ENCODE results near the gene ENAH. TPM values are rescaled to one million over a fixed set of nuclear protein-coding genes. Genes with fewer than 3 reads are reported as not detected.

ENAH gene
- total and polyA plus RNA-seq, 12 donors, result 12.4 to 201 (median 99.8) TPM

DNA sequence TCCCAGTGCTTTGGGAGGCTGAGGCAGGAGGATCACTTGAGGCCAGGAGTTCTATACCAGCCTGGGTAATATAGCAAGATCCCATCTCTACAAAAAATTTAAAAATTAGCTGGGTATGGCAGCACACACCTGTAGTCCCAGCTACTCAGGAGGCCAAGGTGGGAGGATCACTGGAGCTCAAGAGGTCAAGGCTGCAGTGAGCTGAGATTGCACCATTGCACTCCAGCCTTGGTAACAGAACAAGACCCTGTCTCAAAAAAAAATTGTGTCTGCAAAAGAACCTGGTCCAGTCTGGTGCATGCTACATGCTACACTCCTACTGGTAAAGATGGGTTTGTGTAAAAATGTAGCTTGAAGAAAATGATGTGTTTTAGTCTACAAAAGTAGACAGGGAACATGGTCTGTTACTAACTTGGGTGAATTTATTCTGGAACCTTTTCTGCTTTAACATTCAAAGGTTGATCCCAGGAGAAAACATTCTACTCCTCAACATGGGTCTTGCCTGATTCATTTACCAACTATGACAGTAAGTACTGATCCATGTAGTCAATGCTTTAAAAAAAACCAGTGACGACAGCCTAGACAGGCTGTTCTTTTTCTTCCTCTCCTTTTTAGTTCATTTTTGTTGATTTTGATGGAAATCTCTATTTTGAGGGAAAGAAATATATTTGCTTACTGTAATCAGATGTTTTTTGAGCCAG lies 32.7 kb upstream of the ENAH start:
- Histone ChIP-seq H3K4me3 (no peak overlapping the region), H3K36me3 (no peaks in the 10 kb centered on the region), H3K9me3 (no peaks in the 10 kb centered on the region), H3K27me3 (no peaks in the 10 kb centered on the region), H3K27ac (no peak overlapping the region), H3K4me1 (peaks cover 0 to 4% (median 0%) of the 10 kb centered on the region in 9 donors)
- DNase-seq, result no peak
- ATAC-seq, result peak in 1 of 8 donors; percentile 41
- WGBS, 2 donors, result 79 to 92% methylated on average over 1 of the region's 1 CpG
- TF ChIP-seq, protein P1, sequence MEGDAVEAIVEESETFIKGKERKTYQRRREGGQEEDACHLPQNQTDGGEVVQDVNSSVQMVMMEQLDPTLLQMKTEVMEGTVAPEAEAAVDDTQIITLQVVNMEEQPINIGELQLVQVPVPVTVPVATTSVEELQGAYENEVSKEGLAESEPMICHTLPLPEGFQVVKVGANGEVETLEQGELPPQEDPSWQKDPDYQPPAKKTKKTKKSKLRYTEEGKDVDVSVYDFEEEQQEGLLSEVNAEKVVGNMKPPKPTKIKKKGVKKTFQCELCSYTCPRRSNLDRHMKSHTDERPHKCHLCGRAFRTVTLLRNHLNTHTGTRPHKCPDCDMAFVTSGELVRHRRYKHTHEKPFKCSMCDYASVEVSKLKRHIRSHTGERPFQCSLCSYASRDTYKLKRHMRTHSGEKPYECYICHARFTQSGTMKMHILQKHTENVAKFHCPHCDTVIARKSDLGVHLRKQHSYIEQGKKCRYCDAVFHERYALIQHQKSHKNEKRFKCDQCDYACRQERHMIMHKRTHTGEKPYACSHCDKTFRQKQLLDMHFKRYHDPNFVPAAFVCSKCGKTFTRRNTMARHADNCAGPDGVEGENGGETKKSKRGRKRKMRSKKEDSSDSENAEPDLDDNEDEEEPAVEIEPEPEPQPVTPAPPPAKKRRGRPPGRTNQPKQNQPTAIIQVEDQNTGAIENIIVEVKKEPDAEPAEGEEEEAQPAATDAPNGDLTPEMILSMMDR (IDR thresholded peaks at IDR 0.05), result no peak
- intact Hi-C loops (cut with DNase I), result no loop called here

DNA sequence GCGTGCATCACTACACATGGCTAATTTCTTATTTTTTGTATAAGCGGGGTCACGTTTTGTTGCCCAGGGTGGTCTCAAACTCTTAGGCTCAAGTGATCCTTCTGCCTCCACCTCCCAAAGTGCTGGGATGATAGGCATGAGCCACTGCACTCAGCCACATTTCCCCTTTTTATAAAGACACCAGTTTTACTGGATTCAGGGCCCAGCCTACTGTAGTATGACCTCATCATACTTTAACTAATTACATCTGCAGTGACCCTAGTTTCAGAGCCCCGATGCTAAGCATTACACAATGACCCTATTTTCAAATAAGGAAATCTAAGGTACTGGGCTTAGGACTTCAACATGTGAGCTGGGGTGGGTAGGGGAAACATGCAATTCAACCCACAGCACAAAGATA lies 31.8 kb upstream of the ENAH start:
- H3K27me3 ChIP-seq, result no peaks in the 10 kb centered on the region
- DNase-seq (no peak), ATAC-seq (no peak)
- H3K9me3 ChIP-seq, result no peaks in the 10 kb centered on the region
- no peaks in the 10 kb centered on the region for H3K36me3 ChIP-seq
- no peak overlapping the region for H3K27ac ChIP-seq
- TF ChIP-seq, protein P1 (IDR thresholded peaks at IDR 0.05), result no peak
- H3K4me1 ChIP-seq, result no peaks in the 10 kb centered on the region
- WGBS, 2 donors, result 88 to 91% methylated on average over 4 of the region's 4 CpGs
- H3K4me3 ChIP-seq, result no peak overlapping the region
- intact Hi-C loops (cut with DNase I), result no loop called here

DNA sequence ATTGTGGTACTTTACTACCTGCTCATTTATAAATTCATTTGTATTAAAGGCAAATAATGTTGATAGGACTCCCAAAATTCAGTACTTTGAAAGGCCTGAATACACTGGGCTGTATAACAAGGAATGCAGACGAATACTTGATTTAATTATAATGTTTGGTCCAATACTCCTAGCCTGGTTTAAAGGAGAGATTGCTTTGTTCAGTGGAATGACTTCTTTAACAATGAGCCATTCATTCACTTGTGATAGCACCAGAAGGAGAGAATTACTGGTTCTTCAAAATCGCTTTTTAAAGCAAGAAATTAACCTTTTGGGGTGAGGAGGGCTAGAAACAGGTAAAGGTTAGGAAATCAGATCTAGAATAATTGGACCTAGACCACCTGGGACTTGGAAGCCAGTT lies 28.3 kb upstream of the ENAH start:
- no peaks in the 10 kb centered on the region for H3K36me3 ChIP-seq
- 72 to 77% methylated on average over 2 of the region's 2 CpGs for WGBS, 2 donors
- H3K9me3 ChIP-seq, result no peaks in the 10 kb centered on the region
- TF ChIP-seq, protein P1 (IDR thresholded peaks at IDR 0.05), result no peak
- H3K27me3 ChIP-seq, result peaks cover 0 to 15% (median 0%) of the 10 kb centered on the region in 7 donors
- intact Hi-C loops (cut with DNase I), result no loop called here
- H3K4me3 ChIP-seq, result no peak overlapping the region
- peaks cover 0 to 6% (median 0%) of the 10 kb centered on the region in 9 donors for H3K4me1 ChIP-seq
- no peak for ATAC-seq
- no peak for DNase-seq
- no peak overlapping the region for H3K27ac ChIP-seq

DNA sequence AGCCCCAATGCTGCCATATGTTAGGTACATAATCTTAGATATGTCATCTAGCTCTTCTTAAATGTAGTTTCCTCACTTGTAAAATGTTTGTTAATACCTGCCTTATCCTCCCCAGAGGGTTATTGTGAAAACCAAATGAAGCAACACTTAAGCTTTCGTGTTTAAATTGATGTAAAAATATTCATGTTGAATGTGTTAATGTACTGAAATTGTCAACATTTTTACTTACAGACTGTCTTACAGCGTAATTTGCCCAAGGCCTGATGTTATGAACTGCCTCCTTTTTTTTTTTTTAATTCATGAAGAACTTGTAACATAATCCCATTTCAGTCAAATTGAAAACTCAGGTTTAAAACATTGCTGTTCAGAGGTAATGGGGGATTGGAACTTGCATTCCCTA lies 25.6 kb upstream of the ENAH start:
- Histone ChIP-seq H3K27ac (no peak overlapping the region), H3K36me3 (no peaks in the 10 kb centered on the region), H3K9me3 (no peaks in the 10 kb centered on the region), H3K4me3 (no peak overlapping the region), H3K4me1 (peaks cover 0 to 6% (median 0%) of the 10 kb centered on the region in 9 donors), H3K27me3 (peaks cover 0 to 15% (median 0%) of the 10 kb centered on the region in 7 donors)
- no peak for DNase-seq
- ATAC-seq, result no peak
- intact Hi-C loops (cut with DNase I), result no loop called here
- 93 to 95% methylated on average over 2 of the region's 2 CpGs for WGBS, 2 donors
- TF ChIP-seq, protein P1 (IDR thresholded peaks at IDR 0.05), result no peak
